Right lobe of liver (tissue), 6 donors: ENCODE measurements around the gene PPOX. TPM values are rescaled to one million over a fixed set of nuclear protein-coding genes. Genes with fewer than 3 reads are reported as not detected.
A peak's percentile ranks its signal among the peaks of the same experiment; 100 is the strongest.

Experiments
- ATAC-seq, 4 donors: fragments of 200-7000 bp; cut with Tn5 transposase; one replicate each; pipeline ENCODE4 v1.9.1; 2020; ENCODE audit warnings: mild to moderate bottlenecking in 4 of 4, moderate library complexity in 4 of 4
- DNase-seq, 3 donors: peaks; one replicate each; pipeline ENCODE4 v3.0.0-alpha.2; 2020
- H3K27ac ChIP-seq, 3 donors: fragments of 200-600 bp; one replicate each; pipeline ENCODE4 v1.8.0; 2022
- H3K27me3 ChIP-seq, 2 donors: fragments of 200-600 bp; one replicate each; pipeline ENCODE4 v1.8.0; 2022
- H3K36me3 ChIP-seq, 4 donors: fragments of 200-600 bp; sonication (generic) in 1 of 4; one replicate each; pipeline versions ENCODE4 v1.5.1 to v1.8.0; 2017 to 2022; ENCODE audit warnings: control low read depth in 1 of 4
- H3K4me1 ChIP-seq, 4 donors: fragments of 200-600 bp; sonication (generic) in 1 of 4; one replicate each; pipeline versions ENCODE4 v1.5.1 to v1.8.0; 2017 to 2022; ENCODE audit warnings: control low read depth in 1 of 4
- H3K4me3 ChIP-seq, 3 donors: fragments of 200-600 bp; one replicate each; pipeline ENCODE4 v1.8.0; 2022
- H3K9me3 ChIP-seq, 4 donors: fragments of 200-600 bp; sonication (generic) in 1 of 4; one replicate each; pipeline versions ENCODE4 v1.5.1 to v1.8.0; 2017 to 2022; ENCODE audit warnings: control low read depth in 1 of 4
- POLR2A ChIP-seq: fragments of 450-650 bp; IDR thresholded peaks from one replicate; pipeline ENCODE4 v1.6.1; 2017; ENCODE audit warnings: antibody characterized with exemption, mild to moderate bottlenecking
- WGBS: methylation state at CpG from one replicate; pipeline ENCODE4 v1.1.6; 2018; ENCODE audit warnings: low coverage, low lambda C conversion rate; ENCODE audit not compliant: insufficient coverage; ENCODE audit errors: missing lambda C conversion rate; 5-methylcytosine and 5-hydroxymethylcytosine counted together
- intact Hi-C, 2 donors: fragments of 100-400 bp; cut with DNase I; formaldehyde crosslinking; loops; one replicate each; pipeline versions ENCODE4 v1.11.2 to v1.14.1; 2022
- long read RNA-seq: library from polyadenylated mRNA; unstranded; transcript quantifications from one replicate; pipeline ENCODE4 v2.0.0, GENCODE V29; 2019
- total RNA-seq, 6 experiments: library from RNA; depleted of rRNA in 2 of 6; stranded (reverse); fragments of >200 nt in 2 of 6; fragmentation: NEBNext Ultra II Directional in 3 of 6; extraction: Animal tissue kit (Norgen Biotek cat#: 25700) in 3 of 6; gene quantifications; one replicate each; pipeline versions ENCODE4 v1.1.0 to v1.2.4, GENCODE V29; 2016 to 2023
- TF ChIP-seq, protein P1 (sequence below), 4 donors: fragments of 200-600 bp in 3 of 4; fragments of 450-650 bp in 1 of 4; IDR thresholded peaks; one replicate each; pipeline versions ENCODE4 v1.5.1 to v1.8.0; 2016 to 2022; ENCODE audit warnings: antibody characterized with exemption in 4 of 4, mild to moderate bottlenecking in 2 of 4
- donor health status: DM: no; HTN: yes; CAD: no.
- donor health status: DM: no; HTN: no; CAD: no.
- donor health status: DM: no; HTN: no; CAD: no.
- donor health status: DM: no; HTN: yes; CAD: no.
- donor health status: DM: no; HTN: yes; CAD: no.

The PPOX gene
- total RNA-seq = 10 to 100 TPM in 1 of 6 experiments, 1 to 10 TPM in 5; 7.6 to 14.3 (median 9.5) TPM
- long read RNA-seq, partial matches to known transcripts = 1 of 3 reads
- long read RNA-seq, other reads (novel, unspliced or antisense) = 2 of 3 reads

DNA sequence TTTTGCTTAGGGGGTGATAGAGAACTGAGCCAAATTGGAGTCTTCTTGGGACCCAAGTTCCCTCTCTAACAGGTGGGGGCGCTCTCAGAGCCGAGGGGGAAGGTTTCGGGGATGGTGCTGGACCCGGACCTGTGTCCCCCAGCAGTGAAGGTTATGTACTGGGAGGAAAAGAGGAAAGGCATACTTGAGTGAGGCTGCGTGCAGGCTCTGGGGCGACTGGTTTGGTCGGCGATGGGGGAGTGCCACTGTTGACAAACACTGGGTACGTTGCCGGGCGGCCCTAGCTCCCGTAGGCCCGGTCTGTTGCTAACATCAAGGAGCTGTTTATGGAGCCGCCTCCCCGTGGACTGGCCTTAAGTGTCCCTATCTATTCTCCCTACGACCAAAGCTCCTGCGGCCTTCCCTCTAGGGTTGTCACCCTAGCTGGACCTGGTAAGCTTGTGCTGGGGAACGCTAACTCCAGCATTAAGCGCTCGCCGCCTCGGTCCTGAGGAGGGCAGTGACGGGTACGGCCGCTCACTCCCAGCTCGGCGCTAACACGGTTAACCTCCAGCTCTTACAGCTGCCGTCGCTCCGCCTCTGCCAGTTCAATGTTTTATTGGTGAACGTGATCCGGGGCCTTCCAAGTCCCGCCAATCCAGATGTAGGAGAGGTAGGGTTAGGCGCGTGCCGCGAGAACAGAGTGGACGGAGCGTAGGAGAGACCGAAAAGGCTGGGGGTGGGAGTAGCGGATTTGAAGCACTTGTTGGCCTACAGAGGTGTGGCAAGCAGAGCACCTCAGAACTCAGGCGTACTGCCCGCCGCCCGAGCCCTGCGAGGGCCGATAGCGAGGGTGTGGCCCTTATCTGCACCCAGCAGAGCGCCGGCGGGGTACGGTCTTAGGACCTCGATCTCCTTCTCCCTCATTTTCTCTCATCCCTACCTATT, at the start of gene PPOX:
PPOX (plus strand) TSS at position 685 of the 927 bp plus-strand sequence. CDS start 422 bp downstream, outside the sequence.
- DNase-seq (peak; percentile 95 to 98 (median 97)), ATAC-seq (peak; percentile 94 to 96 (median 94))
- 0% methylated on average over 19 of the region's 54 CpGs for WGBS
- Histone ChIP-seq H3K27me3 (no peaks in the 10 kb centered on the region), H3K4me3 (peak within 1 kb of the TSS; percentile 67 to 77 (median 71)), H3K9me3 (no peaks in the 10 kb centered on the region), H3K27ac (peak within 1 kb of the TSS; percentile 59 to 67 (median 61)), H3K36me3 (peaks cover 0 to 23% (median under 1%) of the 10 kb centered on the region in 4 donors), H3K4me1 (peaks cover 0 to 7% (median 3%) of the 10 kb centered on the region in 4 donors)
- TF ChIP-seq, protein P1, sequence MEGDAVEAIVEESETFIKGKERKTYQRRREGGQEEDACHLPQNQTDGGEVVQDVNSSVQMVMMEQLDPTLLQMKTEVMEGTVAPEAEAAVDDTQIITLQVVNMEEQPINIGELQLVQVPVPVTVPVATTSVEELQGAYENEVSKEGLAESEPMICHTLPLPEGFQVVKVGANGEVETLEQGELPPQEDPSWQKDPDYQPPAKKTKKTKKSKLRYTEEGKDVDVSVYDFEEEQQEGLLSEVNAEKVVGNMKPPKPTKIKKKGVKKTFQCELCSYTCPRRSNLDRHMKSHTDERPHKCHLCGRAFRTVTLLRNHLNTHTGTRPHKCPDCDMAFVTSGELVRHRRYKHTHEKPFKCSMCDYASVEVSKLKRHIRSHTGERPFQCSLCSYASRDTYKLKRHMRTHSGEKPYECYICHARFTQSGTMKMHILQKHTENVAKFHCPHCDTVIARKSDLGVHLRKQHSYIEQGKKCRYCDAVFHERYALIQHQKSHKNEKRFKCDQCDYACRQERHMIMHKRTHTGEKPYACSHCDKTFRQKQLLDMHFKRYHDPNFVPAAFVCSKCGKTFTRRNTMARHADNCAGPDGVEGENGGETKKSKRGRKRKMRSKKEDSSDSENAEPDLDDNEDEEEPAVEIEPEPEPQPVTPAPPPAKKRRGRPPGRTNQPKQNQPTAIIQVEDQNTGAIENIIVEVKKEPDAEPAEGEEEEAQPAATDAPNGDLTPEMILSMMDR (IDR thresholded peaks at IDR 0.05) = peak; percentile 11 to 46 (median 30)
- TF ChIP-seq POLR2A = peak; percentile 48
- intact Hi-C loops = no loop called here

DNA sequence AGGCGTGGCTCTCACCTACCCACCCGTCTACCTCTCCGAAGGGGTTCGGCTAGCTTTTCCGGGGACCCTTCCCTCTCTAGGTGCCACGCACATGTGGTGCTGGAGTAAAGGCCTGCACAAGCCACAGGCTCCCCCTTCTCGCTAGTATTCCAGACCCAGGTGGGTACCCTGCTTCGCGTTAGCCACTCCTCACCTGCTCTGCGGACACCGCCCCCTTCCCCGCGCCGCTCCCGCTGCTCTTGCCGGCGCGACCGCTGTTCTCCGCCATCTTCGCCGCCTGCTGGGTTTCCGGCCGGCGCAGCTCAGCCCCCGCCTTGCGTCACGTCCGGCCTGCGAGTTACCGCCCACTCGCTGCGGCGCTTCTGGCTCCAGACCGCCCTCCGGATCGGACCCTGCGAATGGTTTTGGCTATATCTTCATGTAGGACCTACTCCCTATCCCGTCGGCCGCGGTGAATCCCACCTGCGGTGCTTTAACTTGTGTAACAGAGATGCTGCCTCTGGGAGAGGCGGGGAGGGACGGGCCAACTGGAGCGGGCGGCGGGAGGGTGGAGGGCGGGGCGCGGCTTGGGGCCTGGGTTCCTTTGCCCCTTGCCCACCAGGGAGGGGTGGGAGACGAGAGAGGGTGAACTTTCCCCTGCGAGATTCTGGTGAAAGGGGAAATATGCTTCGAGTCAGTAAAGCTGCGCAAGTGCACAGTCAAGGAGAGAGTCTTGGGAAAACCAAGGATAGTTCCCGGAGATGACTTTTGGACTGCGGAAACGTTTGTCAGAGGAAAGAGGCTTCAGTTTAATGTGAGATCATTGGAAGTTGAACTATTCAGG, 48.3 kb upstream of the PPOX start, which contains the start of the genes NIT1 and PFDN2:
NIT1 (plus strand) TSS at position 347 of the 823 bp plus-strand sequence; CDS start at position 419, 72 bp downstream.
PFDN2 (minus strand) TSS at position 279 of the 823 bp plus-strand sequence; CDS start at position 268, 11 bp downstream.
- peak; percentile 91 to 92 (median 91) for DNase-seq
- H3K36me3 ChIP-seq = peaks cover 0 to 35% (median 26%) of the 10 kb centered on the region in 4 donors
- ATAC-seq = peak; percentile 86 to 90 (median 88)
- H3K4me3 ChIP-seq = peak within 1 kb of the TSS; percentile 89 to 100 (median 99)
- no peaks in the 10 kb centered on the region for H3K9me3 ChIP-seq
- peaks cover 0 to 50% (median 19%) of the 10 kb centered on the region in 4 donors for H3K4me1 ChIP-seq
- intact Hi-C loops = no loop called here
- peak within 1 kb of the TSS; percentile 88 to 95 (median 90) for H3K27ac ChIP-seq
- TF ChIP-seq, protein P1 (IDR thresholded peaks at IDR 0.05) = no peak
- TF ChIP-seq POLR2A = peak; percentile 96
- WGBS = under 1% methylated on average over 32 of the region's 58 CpGs
- H3K27me3 ChIP-seq = no peaks in the 10 kb centered on the region

DNA sequence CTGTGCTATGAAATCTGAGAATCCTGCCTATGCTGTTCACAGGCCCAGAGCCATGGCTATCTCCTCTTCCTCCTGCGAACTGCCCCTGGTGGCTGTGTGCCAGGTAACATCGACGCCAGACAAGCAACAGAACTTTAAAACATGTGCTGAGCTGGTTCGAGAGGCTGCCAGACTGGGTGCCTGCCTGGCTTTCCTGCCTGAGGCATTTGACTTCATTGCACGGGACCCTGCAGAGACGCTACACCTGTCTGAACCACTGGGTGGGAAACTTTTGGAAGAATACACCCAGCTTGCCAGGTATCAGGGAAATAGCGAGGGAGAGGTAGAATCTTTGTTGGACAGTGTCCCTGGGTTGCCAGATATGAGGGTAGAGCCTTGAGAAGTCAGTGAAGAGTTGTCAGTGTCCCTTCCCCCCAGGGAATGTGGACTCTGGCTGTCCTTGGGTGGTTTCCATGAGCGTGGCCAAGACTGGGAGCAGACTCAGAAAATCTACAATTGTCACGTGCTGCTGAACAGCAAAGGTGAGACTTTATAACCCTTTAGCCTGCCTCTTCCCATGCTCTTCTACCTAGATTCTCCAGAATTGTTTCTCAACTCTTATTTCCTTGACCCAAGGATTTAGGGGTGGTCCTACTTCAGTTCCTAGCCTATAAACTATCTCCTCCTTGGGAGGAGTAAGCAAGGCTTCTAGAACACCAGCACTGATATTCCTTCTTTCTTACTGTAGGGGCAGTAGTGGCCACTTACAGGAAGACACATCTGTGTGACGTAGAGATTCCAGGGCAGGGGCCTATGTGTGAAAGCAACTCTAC, 46.9 kb upstream of the PPOX start:
- peak; percentile 16 to 63 (median 53) for ATAC-seq
- Histone ChIP-seq H3K36me3 (peaks cover 0 to 47% (median 33%) of the 10 kb centered on the region in 4 donors), H3K27me3 (no peaks in the 10 kb centered on the region), H3K9me3 (no peaks in the 10 kb centered on the region), H3K4me3 (peak overlapping the region; percentile 89 to 100 (median 99)), H3K27ac (peak overlapping the region; percentile 88 to 95 (median 90)), H3K4me1 (peaks cover 0 to 43% (median 19%) of the 10 kb centered on the region in 4 donors)
- WGBS = 14% methylated on average over 8 of the region's 10 CpGs
- intact Hi-C loops = no loop called here
- peak; percentile 61 to 87 (median 79) for DNase-seq
- TF ChIP-seq POLR2A = no peak
- TF ChIP-seq, protein P1 (IDR thresholded peaks at IDR 0.05) = peak in 1 of 4 donors; percentile 13
